Epidermal melanocyte (primary cell): ENCODE results near the gene GPR52.
"Not testable (repeated sequence)": the region's sequence is repeated elsewhere in the genome, so short reads cannot be mapped to it uniquely, and the experiment has no call there.

Experiments used
- DNase-seq: peaks from one replicate; pipeline ENCODE4 v3.0.0; 2011; ENCODE audit warnings: low spot score; ENCODE audit not compliant: insufficient read length

The GPR52 gene

GRCh38 chr1:174447866-174448530, at the start of gene GPR52:
Gene GPR52 (plus strand): TSS chr1:174447964. CDS start chr1:174448112, 148 bp downstream.
- no peak for DNase-seq

GRCh38 chr1:174398246-174398645, 49.5 kb upstream of the GPR52 start:
- no peak for DNase-seq

- no peak for DNase-seq
Observed at GRCh38 chr1:174399211-174399610, 48.6 kb upstream of the GPR52 start.

GRCh38 chr1:174401075-174401474, 46.7 kb upstream of the GPR52 start:
- DNase-seq: no peak

- no peak for DNase-seq
Observed at GRCh38 chr1:174405219-174405618, 42.5 kb upstream of the GPR52 start.

- DNase-seq: no peak
Observed at GRCh38 chr1:174406421-174406820, 41.3 kb upstream of the GPR52 start.

- no peak for DNase-seq
Observed at GRCh38 chr1:174407665-174408064, 40.1 kb upstream of the GPR52 start.

- DNase-seq: no peak
Observed at GRCh38 chr1:174408146-174408545, 39.6 kb upstream of the GPR52 start.

GRCh38 chr1:174409801-174410200, 38.0 kb upstream of the GPR52 start:
- not testable (repeated sequence) for DNase-seq

GRCh38 chr1:174413632-174414031, 34.1 kb upstream of the GPR52 start:
- no peak for DNase-seq

GRCh38 chr1:174414203-174414602, 33.6 kb upstream of the GPR52 start:
- DNase-seq: no peak

- no peak for DNase-seq
Observed at GRCh38 chr1:174415506-174415905, 32.3 kb upstream of the GPR52 start.

GRCh38 chr1:174417921-174418320, 29.8 kb upstream of the GPR52 start:
- DNase-seq: no peak

- DNase-seq: no peak
Observed at GRCh38 chr1:174425121-174425520, 22.6 kb upstream of the GPR52 start.

- DNase-seq: no peak
Observed at GRCh38 chr1:174426153-174426552, 21.6 kb upstream of the GPR52 start.

GRCh38 chr1:174428033-174428432, 19.7 kb upstream of the GPR52 start:
- no peak for DNase-seq

- no peak for DNase-seq
Observed at GRCh38 chr1:174428739-174429138, 19.0 kb upstream of the GPR52 start.

GRCh38 chr1:174433451-174433850, 14.3 kb upstream of the GPR52 start:
- no peak for DNase-seq

GRCh38 chr1:174445351-174445750, 2.4 kb upstream of the GPR52 start:
- no peak for DNase-seq

- no peak for DNase-seq
Observed at GRCh38 chr1:174445817-174446216, 1.9 kb upstream of the GPR52 start.

- no peak for DNase-seq
Observed at GRCh38 chr1:174448531-174448883, 743 bp downstream of the GPR52 start.

- no peak for DNase-seq
Observed at GRCh38 chr1:174448974-174449373, 1.2 kb downstream of the GPR52 start.

GRCh38 chr1:174451408-174451807, 3.6 kb downstream of the GPR52 start:
- DNase-seq: no peak

- no peak for DNase-seq
Observed at GRCh38 chr1:174465855-174466254, 18.1 kb downstream of the GPR52 start.
